ENCODE results near the gene VSTM1.
"Not testable (repeated sequence)": the region's sequence is repeated elsewhere in the genome, so short reads cannot be mapped to it uniquely, and the experiment has no call there.

Gene VSTM1, protein sequence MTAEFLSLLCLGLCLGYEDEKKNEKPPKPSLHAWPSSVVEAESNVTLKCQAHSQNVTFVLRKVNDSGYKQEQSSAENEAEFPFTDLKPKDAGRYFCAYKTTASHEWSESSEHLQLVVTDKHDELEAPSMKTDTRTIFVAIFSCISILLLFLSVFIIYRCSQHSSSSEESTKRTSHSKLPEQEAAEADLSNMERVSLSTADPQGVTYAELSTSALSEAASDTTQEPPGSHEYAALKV

DNA sequence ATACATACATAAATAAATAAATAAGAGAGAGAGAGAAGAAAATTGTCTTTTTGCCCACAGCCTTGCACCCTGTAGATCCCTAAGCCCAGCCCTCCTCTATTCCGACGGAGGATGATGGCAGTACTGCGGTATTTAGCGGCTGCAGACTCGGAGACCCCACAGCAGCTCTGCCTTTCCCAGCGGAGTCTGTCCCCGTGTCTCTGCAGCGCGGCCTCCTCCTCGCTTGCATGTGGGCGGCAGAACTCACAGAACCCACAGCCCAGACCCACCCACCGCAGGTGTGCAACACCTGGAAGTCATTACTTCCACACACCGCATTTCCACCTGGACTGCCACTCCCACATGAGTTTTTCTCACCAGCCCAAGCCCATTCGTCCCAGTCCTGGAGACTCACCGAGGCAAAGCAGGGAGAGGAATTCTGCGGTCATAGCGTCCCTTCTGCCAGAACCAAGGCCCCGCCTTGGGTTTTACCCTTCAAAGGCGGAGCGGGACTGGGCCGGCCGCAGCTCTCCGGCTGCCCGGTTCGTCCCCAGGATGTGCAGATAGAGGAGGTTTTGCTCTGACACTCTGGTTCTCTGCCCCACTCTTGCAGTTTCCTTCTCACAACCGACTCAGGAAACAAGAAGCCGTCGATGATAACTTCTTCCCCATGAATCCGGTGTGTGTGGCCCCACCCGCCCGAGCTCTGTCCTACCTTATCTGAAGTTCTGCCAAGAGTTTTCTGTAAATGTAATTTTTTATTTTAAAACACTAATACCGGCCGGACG is at the start of gene VSTM1:
Gene VSTM1, minus strand, starts transcription at position 548 of the 767 bp plus-strand sequence. Its CDS starts 120 bp downstream, at position 428.
- no peak within 1 kb of the TSS for H3K4me3 Mint-ChIP-seq
- DNase-seq = no peak
- no peaks in the 10 kb centered on the region for H3K4me1 Mint-ChIP-seq (ENCODE audit: low read depth)
- no peak within 1 kb of the TSS for H3K27ac Mint-ChIP-seq
- H3K27me3 Mint-ChIP-seq = peaks cover 39% of the 10 kb centered on the region
- no peaks in the 10 kb centered on the region for H3K36me3 Mint-ChIP-seq (ENCODE audit: low read depth)
- H3K9me3 Mint-ChIP-seq = no peaks in the 10 kb centered on the region

DNA sequence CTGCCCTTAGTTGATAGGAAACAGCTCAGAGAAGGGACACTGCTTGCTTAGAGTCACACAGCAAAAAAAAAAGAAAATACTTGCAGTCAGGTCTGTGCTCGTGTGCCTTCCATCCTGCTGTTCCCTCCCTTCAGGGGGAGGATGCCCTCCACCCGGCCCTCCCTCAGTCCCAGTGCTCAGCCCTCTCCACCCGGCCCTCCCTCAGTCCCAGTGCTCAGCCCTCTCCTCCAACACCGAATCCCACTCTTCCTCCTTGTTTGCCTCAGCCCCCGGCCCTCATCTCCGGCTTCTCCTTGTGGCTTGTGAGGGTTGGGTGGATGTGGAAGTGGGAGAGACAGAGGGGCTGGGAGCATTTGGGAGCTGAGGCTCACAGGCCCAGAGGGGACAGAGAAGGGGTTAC is 46.0 kb upstream of the VSTM1 start:
- no peak overlapping the region for H3K4me3 Mint-ChIP-seq
- no peak for DNase-seq
- no peak overlapping the region for H3K27ac Mint-ChIP-seq
- H3K27me3 Mint-ChIP-seq = no peaks in the 10 kb centered on the region
- peaks cover 93% of the 10 kb centered on the region for H3K36me3 Mint-ChIP-seq (ENCODE audit: low read depth)
- no peaks in the 10 kb centered on the region for H3K9me3 Mint-ChIP-seq
- H3K4me1 Mint-ChIP-seq (ENCODE audit: low read depth) = peaks cover 26% of the 10 kb centered on the region

DNA sequence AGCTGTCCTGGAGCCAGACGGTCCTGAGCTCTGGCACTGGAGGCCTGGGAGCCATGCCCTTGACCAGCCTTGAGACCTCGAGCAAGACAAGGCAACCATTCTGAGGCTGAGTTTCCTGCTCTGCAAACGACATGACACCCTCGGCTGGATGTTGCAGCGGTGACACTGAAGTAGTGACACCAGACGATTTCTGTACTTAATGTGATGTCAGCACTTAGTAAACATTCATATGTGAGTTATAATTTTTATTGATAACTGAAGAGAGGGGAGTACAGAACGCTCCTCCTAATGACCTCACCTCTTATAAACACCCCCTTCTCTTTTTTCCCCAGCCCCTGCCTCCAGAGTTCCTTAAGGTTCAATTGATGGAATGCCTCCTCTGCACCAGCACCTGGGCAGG is 44.8 kb upstream of the VSTM1 start:
- Mint-ChIP-seq H3K9me3 (no peaks in the 10 kb centered on the region), H3K4me3 (no peak overlapping the region), H3K4me1 (ENCODE audit: low read depth) (peaks cover 22% of the 10 kb centered on the region), H3K36me3 (ENCODE audit: low read depth) (peaks cover 87% of the 10 kb centered on the region), H3K27ac (no peak overlapping the region), H3K27me3 (no peaks in the 10 kb centered on the region)
- no peak for DNase-seq

DNA sequence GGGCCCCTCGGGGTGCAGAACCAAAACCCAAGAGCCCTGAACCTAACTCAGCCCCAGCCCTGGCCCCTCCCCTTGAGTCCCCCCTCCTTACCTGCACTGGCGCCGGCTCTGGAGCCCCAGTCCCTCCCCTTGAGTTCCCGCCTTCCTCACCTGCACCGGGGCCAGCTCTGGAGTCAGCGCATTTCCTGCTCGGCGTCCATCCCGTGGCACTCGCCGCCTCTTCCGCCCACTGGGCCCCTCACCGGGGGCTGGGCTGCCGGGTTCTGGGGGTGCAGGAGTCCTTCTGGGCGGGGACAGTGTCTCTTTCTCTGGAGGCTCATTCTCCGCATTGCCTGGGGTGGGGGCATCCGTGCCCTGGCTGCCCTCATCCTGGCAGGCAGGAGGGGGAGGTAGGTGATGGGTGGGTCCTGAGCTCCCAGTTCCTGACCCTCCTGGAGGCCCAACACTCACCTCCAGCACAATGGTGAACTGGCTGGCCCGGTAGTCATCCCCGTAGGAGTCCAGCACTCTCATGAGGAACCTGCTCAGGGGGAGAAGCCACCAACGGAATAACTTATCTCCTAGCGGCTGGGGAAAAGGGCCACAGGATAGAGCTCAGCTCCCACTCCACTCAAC is 44.3 kb upstream of the VSTM1 start:
- no peak overlapping the region for H3K4me3 Mint-ChIP-seq
- no peak for DNase-seq
- H3K27ac Mint-ChIP-seq = no peak overlapping the region
- H3K27me3 Mint-ChIP-seq = no peaks in the 10 kb centered on the region
- peaks cover 87% of the 10 kb centered on the region for H3K36me3 Mint-ChIP-seq (ENCODE audit: low read depth)
- no peaks in the 10 kb centered on the region for H3K9me3 Mint-ChIP-seq
- H3K4me1 Mint-ChIP-seq (ENCODE audit: low read depth) = peaks cover 25% of the 10 kb centered on the region

DNA sequence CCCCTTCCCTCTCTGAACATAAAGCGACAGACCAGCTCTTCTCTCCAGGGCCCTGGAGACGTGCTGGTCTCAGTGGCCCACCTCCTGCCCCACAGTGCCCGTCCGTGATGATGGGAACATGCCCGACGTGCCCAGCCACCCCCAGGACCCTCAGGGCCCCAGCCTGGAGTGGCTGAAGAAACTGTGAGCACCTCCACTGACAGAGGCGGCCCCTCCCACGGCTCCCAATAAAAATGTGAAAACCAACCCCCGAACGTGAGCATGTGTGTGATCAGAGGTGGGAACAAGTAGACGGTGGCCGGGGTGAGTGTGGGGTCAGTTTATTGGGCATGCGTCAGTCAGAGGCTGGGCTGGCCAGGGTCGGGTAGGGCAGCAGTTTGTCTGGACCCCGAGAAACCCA is 43.0 kb upstream of the VSTM1 start:
- Mint-ChIP-seq H3K27me3 (no peaks in the 10 kb centered on the region), H3K9me3 (no peaks in the 10 kb centered on the region), H3K27ac (peak overlapping the region; percentile 61), H3K4me3 (no peak overlapping the region), H3K4me1 (ENCODE audit: low read depth) (peaks cover 31% of the 10 kb centered on the region), H3K36me3 (ENCODE audit: low read depth) (peaks cover 80% of the 10 kb centered on the region)
- DNase-seq = no peak

DNA sequence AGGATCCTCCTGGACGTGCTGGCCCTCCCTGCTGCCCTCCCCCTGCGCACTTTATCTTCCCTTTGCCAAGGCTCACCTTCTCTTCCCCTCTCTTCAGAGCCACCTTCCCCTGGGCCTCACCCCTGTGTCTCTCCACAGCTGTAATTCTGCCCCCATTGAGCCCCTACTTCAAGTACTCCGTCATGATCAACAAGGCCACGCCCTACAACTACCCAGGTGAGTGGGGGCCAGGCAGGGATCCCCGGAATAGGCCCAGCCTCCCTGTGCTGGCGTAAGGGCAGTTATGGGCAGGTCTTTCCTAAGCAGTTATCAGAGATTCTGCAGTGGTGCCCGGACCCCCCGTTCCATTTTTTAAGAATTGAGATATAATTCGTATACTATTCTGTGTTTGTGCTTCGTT is 42.1 kb upstream of the VSTM1 start:
- Mint-ChIP-seq H3K27ac (peak overlapping the region; percentile 59), H3K36me3 (ENCODE audit: low read depth) (peaks cover 74% of the 10 kb centered on the region), H3K27me3 (no peaks in the 10 kb centered on the region), H3K9me3 (no peaks in the 10 kb centered on the region), H3K4me1 (ENCODE audit: low read depth) (peaks cover 33% of the 10 kb centered on the region), H3K4me3 (no peak overlapping the region)
- DNase-seq = no peak

DNA sequence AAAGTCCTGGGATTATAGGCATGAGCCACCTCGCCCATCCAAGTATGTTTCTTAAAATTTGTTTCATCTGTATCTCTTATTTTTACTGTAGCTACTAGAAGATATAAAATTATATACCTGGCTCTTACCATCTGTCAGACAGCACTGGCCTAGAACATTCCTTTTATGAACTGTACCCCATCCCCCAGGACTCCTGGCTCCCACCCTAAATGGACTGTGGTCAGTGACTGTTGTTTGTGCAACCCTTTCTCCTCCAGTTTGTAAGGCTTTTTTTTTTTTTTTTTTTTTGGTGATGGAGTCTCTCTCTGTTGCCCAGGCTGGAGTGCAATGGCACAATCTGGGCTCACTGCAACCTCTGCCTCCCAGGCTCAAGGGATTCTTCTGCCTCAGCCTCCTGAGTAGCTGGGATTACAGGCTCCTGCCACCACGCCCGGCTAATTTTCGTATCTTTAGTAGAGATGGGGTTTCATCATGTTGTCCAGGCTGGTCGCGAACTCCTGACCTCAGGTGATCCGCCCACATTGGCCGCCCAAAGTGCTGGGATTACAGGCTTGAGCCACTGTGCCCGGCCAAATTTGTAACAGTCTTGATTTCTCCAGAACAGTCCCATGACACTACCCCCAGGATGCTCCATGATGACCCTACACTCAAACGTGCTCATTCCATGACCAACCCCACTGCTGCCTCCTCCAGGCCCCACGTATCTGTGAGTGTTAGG is 41.5 kb upstream of the VSTM1 start:
- no peaks in the 10 kb centered on the region for H3K9me3 Mint-ChIP-seq
- peaks cover 68% of the 10 kb centered on the region for H3K36me3 Mint-ChIP-seq (ENCODE audit: low read depth)
- H3K27me3 Mint-ChIP-seq = no peaks in the 10 kb centered on the region
- H3K4me3 Mint-ChIP-seq = peak overlapping the region; percentile 99
- peaks cover 32% of the 10 kb centered on the region for H3K4me1 Mint-ChIP-seq (ENCODE audit: low read depth)
- peak; percentile 16 for DNase-seq
- peak overlapping the region; percentile 59 for H3K27ac Mint-ChIP-seq

DNA sequence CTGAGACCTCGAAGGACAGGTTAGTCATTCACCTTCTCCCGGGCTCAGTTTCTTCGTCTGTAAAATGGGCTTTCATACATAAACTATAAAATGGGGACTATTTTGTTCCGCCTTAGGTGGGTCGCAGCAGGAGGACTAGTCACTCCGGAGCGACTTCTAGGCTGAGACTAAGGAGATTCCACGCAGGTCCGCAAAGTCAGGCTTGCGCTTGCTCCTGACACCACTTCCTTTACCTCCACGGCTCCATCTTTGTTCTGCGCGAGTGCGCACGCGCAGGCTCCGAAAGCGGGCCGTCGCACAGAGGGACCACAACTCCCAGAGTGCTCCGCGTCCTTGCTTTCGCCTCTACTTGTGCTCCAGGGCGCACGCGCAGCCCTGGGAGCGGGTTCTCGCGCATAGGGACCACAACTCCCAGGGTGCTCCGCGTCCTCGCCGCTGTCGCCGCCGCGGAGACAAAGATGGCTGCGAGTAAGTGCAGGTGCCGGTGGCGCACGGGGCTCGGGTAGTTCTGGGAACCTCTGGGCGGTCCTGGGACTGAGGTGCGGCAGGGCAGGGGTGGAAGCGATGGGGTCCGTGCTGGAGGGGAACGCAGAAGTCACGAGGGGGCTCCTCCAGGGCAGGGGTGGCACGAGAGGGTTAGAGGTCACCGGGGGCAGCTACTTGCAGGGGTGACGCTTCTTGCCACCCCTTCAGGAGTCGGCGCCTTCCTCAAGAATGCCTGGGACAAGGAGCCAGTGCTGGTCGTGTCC is 38.9 kb upstream of the VSTM1 start, which contains the start of gene NDUFA3:
Gene NDUFA3, plus strand, starts transcription at position 435 of the 749 bp plus-strand sequence. Its CDS starts 24 bp downstream, at position 459.
- Mint-ChIP-seq H3K4me3 (peak within 1 kb of the TSS; percentile 99), H3K36me3 (ENCODE audit: low read depth) (peaks cover 43% of the 10 kb centered on the region), H3K27ac (peak within 1 kb of the TSS; percentile 98), H3K9me3 (no peaks in the 10 kb centered on the region), H3K4me1 (ENCODE audit: low read depth) (peaks cover 32% of the 10 kb centered on the region), H3K27me3 (no peaks in the 10 kb centered on the region)
- DNase-seq = peak; percentile 96

DNA sequence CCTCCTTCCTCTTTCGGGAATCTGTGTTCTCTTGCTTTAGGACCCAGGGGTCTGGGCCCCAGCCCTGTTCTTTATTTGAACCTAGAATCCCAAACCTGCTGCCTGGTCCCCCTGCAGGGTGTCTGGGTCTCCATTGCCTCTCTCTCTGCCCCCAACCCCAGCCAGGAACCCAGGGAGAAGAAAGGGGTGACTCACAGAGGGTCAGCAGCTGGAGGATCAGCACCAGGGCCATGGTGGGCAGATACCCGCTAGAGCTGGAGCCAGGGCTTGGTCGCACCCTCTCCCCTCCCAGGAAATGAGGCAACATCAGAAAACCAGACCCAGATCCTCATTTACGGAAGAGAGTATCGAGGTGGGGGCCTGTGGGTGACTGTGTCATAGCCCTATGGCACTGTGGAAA is 36.9 kb upstream of the VSTM1 start, which contains the start of gene OSCAR:
Gene OSCAR, minus strand, starts transcription at position 243 of the 400 bp plus-strand sequence. Its CDS starts 11 bp downstream, at position 232.
- no peak for DNase-seq
- Mint-ChIP-seq H3K4me1 (ENCODE audit: low read depth) (peaks cover 33% of the 10 kb centered on the region), H3K36me3 (ENCODE audit: low read depth) (peaks cover 23% of the 10 kb centered on the region), H3K27ac (peak within 1 kb of the TSS; percentile 42), H3K9me3 (no peaks in the 10 kb centered on the region), H3K4me3 (peak within 1 kb of the TSS; percentile 99), H3K27me3 (no peaks in the 10 kb centered on the region)

DNA sequence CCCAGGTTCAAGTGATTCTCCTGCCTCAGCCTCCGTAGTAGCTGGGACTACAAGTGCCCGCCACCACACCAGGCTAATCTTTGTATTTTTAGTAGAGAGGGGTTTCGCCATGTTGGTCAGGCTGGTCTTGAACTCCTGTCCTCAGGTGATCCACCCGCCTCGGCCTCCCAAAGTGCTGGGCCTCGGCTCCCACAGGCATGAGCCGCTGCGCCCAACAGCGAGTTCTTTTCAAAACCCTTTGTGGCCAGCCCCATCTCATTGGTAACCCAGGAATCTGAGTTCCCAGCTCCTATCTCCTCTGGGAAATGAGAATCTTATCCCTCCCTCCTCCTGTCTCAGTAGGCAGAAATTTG is 36.2 kb upstream of the VSTM1 start:
- Mint-ChIP-seq H3K36me3 (ENCODE audit: low read depth) (peaks cover 18% of the 10 kb centered on the region), H3K4me1 (ENCODE audit: low read depth) (peaks cover 29% of the 10 kb centered on the region)
- not testable (repeated sequence) for DNase-seq, H3K27me3 Mint-ChIP-seq, H3K27ac Mint-ChIP-seq, H3K9me3 Mint-ChIP-seq, H3K4me3 Mint-ChIP-seq

DNA sequence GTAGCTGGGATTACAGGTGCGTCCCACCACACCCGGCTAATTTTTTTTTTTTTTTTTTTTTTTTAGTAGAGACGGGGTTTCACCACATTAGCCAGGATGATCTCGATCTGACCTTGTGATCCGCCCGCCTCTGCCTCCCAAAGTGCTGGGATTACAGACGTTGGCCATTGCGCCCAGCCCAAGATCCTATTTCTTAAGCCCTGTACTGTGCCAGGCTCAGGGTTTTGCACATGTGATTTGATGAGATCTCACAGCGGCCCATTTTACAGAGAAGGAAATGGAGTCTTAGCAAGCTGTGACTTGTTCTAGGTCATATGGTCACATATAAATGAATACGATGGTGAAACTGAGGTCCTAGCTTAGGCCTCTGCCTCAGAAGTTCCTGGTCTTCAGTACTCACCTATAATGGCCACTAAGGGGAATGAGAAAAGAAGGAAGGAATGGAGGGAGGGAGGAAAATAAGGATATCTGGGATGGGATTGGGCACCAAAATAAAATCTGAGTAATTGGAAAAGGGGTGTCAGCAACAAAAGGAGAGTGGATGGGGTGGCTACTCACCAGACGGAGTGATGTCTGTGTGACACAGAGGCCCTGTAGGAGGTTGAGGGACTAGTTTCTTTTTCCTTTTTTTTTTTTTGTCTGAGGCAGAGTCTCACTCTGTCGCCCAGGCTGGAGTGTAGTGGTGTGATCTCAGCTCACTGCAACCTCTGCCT is 35.6 kb upstream of the VSTM1 start:
- no peak overlapping the region for H3K27ac Mint-ChIP-seq
- peaks cover 13% of the 10 kb centered on the region for H3K36me3 Mint-ChIP-seq (ENCODE audit: low read depth)
- peaks cover 1% of the 10 kb centered on the region for H3K9me3 Mint-ChIP-seq
- H3K4me1 Mint-ChIP-seq (ENCODE audit: low read depth) = peaks cover 28% of the 10 kb centered on the region
- H3K4me3 Mint-ChIP-seq = no peak overlapping the region
- H3K27me3 Mint-ChIP-seq = peaks cover 7% of the 10 kb centered on the region
- no peak for DNase-seq

DNA sequence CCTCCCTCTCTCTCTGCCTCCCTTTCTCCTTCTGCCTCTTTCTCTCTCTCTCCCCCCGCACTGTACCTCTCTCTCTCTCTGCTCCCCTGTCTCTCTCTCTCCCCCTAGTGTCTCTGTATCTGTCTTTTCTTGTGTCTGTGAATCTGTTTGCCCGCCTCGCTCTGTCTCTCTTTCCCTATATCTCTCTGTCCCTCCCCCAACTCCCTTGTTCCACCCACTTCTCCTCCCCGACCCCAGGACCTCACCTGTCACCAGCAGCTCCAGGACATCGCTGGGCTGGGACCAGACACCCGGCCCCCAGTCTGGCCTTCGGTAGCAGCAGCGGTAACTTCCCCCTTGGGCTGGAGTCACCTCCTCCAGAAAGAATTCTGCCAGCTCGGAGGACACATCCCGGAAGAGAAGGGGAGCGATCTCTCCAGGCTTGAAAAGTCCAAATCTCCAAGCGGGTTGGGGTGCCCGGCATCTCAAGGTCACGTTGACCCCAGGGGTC is 33.0 kb upstream of the VSTM1 start:
- peak overlapping the region; percentile 62 for H3K27ac Mint-ChIP-seq
- peaks cover 4% of the 10 kb centered on the region for H3K9me3 Mint-ChIP-seq
- DNase-seq = peak; percentile 50
- peaks cover 18% of the 10 kb centered on the region for H3K4me1 Mint-ChIP-seq (ENCODE audit: low read depth)
- peaks cover 16% of the 10 kb centered on the region for H3K27me3 Mint-ChIP-seq
- no peaks in the 10 kb centered on the region for H3K36me3 Mint-ChIP-seq (ENCODE audit: low read depth)
- peak overlapping the region; percentile 61 for H3K4me3 Mint-ChIP-seq

DNA sequence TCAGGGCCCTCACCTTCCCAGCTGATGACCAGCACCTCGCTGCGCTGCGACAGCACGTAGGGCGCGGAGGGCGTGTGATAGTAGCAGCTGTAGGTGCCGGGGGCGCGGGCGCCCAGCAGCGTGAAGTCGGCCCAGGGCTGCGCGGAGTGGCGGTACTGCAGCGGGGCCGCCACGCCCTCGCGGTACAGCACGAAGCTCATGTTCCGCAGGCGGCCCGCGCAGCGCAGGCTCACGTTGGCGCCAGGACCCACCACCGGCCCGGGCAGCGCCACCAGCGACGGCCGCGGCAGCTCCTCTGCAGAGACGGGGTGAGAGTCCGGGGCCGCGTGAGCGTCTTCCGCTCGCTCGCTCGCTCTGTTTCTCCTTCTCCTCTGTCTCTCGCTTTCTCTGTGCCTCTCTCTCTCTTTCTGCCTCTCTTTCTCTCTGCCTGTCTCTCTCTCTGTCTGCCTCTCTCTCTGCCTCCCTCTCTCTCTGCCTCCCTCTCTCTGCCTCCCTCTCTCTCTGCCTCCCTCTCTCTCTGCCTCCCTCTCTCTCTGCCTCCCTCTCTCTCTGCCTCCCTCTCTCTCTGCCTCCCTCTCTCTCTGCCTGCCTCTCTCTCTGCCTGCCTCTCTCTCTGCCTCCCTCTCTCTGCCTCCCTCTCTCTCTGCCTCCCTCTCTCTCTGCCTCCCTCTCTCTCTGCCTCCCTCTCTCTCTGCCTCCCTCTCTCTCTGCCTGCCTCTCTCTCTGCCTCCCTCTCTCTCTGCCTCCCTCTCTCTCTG is 32.3 kb upstream of the VSTM1 start:
- Mint-ChIP-seq H3K27me3 (peaks cover 20% of the 10 kb centered on the region), H3K4me3 (peak overlapping the region; percentile 61), H3K27ac (peak overlapping the region; percentile 47), H3K4me1 (ENCODE audit: low read depth) (peaks cover 14% of the 10 kb centered on the region)
- not testable (repeated sequence) for H3K9me3 Mint-ChIP-seq; H3K36me3 Mint-ChIP-seq (ENCODE audit: low read depth)
- DNase-seq = peak; percentile 71
